Tibial nerve (tissue), 4 donors: ENCODE data around the gene GNMT.

Experiments
- EP300 ChIP-seq, 2 donors: sonication (generic); formaldehyde crosslinking; IDR thresholded peaks; one replicate each; pipeline ENCODE4 v1.6.1; 2017; ENCODE audit warnings: antibody characterized with exemption in 2 of 2, mild to moderate bottlenecking in 1 of 2
- POLR2A ChIP-seq, 2 donors: fragments of 450-650 bp; IDR thresholded peaks; one replicate each; pipeline ENCODE4 v1.6.1; 2017; ENCODE audit warnings: antibody characterized with exemption in 2 of 2, mild to moderate bottlenecking in 2 of 2, moderate library complexity in 2 of 2
- TF ChIP-seq, protein P1 (sequence below), 5 experiments: fragments of 200-600 bp in 3 of 5; fragments of 450-650 bp in 2 of 5; sonication (generic) in 3 of 5; IDR thresholded peaks; one replicate each; pipeline ENCODE4 v1.5.1; 2016 to 2019; ENCODE audit warnings: antibody characterized with exemption in 5 of 5, mild to moderate bottlenecking in 3 of 5, moderate library complexity in 2 of 5

DNA sequence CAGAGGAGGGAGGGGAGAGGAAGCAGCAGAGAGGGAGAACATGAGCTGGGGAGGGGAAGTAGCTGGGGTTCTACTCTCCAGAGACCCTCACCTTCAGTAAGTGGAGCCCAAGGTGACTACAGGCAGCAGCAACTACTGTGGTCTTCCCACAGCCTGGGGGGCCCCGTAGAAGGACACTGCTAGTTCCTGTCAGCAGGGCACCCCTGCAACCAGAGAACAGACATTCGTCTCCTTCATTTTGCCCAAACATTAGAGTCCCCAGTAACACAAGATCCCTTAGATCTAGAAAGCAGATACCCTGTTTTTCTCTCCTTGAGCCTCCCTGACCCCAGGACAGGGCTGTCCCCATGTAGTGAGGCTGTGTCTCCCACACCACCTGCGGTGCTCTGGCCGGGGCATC is 8.2 kb downstream of the GNMT start:
- TF ChIP-seq, protein P1, sequence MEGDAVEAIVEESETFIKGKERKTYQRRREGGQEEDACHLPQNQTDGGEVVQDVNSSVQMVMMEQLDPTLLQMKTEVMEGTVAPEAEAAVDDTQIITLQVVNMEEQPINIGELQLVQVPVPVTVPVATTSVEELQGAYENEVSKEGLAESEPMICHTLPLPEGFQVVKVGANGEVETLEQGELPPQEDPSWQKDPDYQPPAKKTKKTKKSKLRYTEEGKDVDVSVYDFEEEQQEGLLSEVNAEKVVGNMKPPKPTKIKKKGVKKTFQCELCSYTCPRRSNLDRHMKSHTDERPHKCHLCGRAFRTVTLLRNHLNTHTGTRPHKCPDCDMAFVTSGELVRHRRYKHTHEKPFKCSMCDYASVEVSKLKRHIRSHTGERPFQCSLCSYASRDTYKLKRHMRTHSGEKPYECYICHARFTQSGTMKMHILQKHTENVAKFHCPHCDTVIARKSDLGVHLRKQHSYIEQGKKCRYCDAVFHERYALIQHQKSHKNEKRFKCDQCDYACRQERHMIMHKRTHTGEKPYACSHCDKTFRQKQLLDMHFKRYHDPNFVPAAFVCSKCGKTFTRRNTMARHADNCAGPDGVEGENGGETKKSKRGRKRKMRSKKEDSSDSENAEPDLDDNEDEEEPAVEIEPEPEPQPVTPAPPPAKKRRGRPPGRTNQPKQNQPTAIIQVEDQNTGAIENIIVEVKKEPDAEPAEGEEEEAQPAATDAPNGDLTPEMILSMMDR (IDR thresholded peaks at IDR 0.05) = no peak
- TF ChIP-seq EP300 (IDR thresholded peaks at IDR 0.05) (no peak), POLR2A (IDR thresholded peaks at IDR 0.05) (no peak)
